Astrocyte (in vitro differentiated cells and primary cell): ENCODE results near the gene ARL6IP4. TPM values are rescaled to one million over a fixed set of nuclear protein-coding genes. Genes with fewer than 3 reads are reported as not detected.
"Not testable (repeated sequence)": the region's sequence is repeated elsewhere in the genome, so short reads cannot be mapped to it uniquely, and the experiment has no call there.

ENCODE experiments used
- DNase-seq: peaks from one replicate; pipeline ENCODE4 v3.0.0-alpha.2; 2010; ENCODE audit warnings: low read depth
- FAIRE-seq: peaks from 2 replicates; lab custom pipeline; 2011; peaks lifted over from hg19 to GRCh38; lab: Jason Lieb, UNC
- H2AFZ ChIP-seq: 2 replicates; pipeline ENCODE4 v1.6.0; 2012; ENCODE audit warnings: low read depth, low read length, inconsistent platforms
- H3K27ac ChIP-seq: 2 replicates; pipeline ENCODE4 v1.5.1; 2011; ENCODE audit warnings: low read depth, low read length, inconsistent platforms
- H3K27me3 ChIP-seq: 2 replicates; pipeline ENCODE4 v1.6.0; 2011; ENCODE audit warnings: low read length, inconsistent platforms; ENCODE audit not compliant: insufficient read depth
- H3K36me3 ChIP-seq: 2 replicates; pipeline ENCODE4 v1.5.1; 2011; ENCODE audit warnings: low read length, inconsistent platforms; ENCODE audit not compliant: insufficient read depth
- H3K4me1 ChIP-seq: 2 replicates; pipeline ENCODE4 v1.5.1; 2011; ENCODE audit warnings: low read length, inconsistent platforms; ENCODE audit not compliant: insufficient read depth
- H3K4me2 ChIP-seq: 2 replicates; pipeline ENCODE4 v1.6.0; 2012; ENCODE audit warnings: low read length, inconsistent platforms
- H3K4me3 ChIP-seq: 2 replicates; pipeline ENCODE4 v1.5.1; 2011; ENCODE audit warnings: low read depth, mild to moderate bottlenecking, low read length, inconsistent platforms; ENCODE audit not compliant: insufficient read depth
- H3K79me2 ChIP-seq: 2 replicates; pipeline ENCODE4 v1.6.0; 2012; ENCODE audit warnings: mild to moderate bottlenecking, low read length, inconsistent platforms; ENCODE audit not compliant: insufficient read depth
- H3K9ac ChIP-seq: 2 replicates; pipeline ENCODE4 v1.6.0; 2012; ENCODE audit warnings: mild to moderate bottlenecking, low read length, inconsistent platforms
- H3K9me3 ChIP-seq: 2 replicates; pipeline ENCODE4 v1.5.1; 2012; ENCODE audit warnings: low read depth, mild to moderate bottlenecking, low read length, inconsistent platforms; ENCODE audit not compliant: insufficient read depth
- H4K20me1 ChIP-seq: 2 replicates; pipeline ENCODE4 v1.6.0; 2012; ENCODE audit warnings: low read length, inconsistent platforms; ENCODE audit not compliant: insufficient read depth
- H3K27ac Mint-ChIP-seq: one replicate; pipeline ENCODE4 v1.8.0; 2021; ENCODE audit warnings: mild to moderate bottlenecking, mixed read lengths; ENCODE audit not compliant: unreplicated experiment
- H3K27me3 Mint-ChIP-seq: one replicate; pipeline ENCODE4 v1.8.0; 2021; ENCODE audit warnings: low read depth, mixed read lengths; ENCODE audit not compliant: unreplicated experiment
- H3K36me3 Mint-ChIP-seq: one replicate; pipeline ENCODE4 v1.8.0; 2021; ENCODE audit warnings: low read depth, mixed read lengths; ENCODE audit not compliant: unreplicated experiment
- H3K4me1 Mint-ChIP-seq: one replicate; pipeline ENCODE4 v1.8.0; 2021; ENCODE audit warnings: low read depth, mixed read lengths; ENCODE audit not compliant: unreplicated experiment
- H3K4me3 Mint-ChIP-seq: one replicate; pipeline ENCODE4 v1.8.0; 2021; ENCODE audit warnings: mild to moderate bottlenecking, moderate library complexity, mixed read lengths; ENCODE audit not compliant: unreplicated experiment
- H3K9me3 Mint-ChIP-seq: one replicate; pipeline ENCODE4 v1.8.0; 2021; ENCODE audit warnings: mild to moderate bottlenecking, mixed read lengths; ENCODE audit not compliant: unreplicated experiment
- EZH2 ChIP-seq: IDR thresholded peaks from 2 replicates; pipeline ENCODE4 v1.6.1; 2012; ENCODE audit warnings: mild to moderate bottlenecking, low read length, inconsistent platforms; ENCODE audit not compliant: insufficient read depth
- total RNA-seq: library from RNA; stranded (reverse); gene quantifications from 2 replicates; pipeline ENCODE4 v1.2.1, GENCODE V29; 2021
- TF ChIP-seq, protein P1 (sequence below): IDR thresholded peaks from 2 replicates; pipeline ENCODE4 v1.5.1; 2011; ENCODE audit warnings: low read depth, mild to moderate bottlenecking, inconsistent platforms, low read length, moderate library complexity; ENCODE audit not compliant: insufficient read depth

ARL6IP4 gene
- total RNA-seq, 1 donor from 2014 or later, result 122 TPM

DNA sequence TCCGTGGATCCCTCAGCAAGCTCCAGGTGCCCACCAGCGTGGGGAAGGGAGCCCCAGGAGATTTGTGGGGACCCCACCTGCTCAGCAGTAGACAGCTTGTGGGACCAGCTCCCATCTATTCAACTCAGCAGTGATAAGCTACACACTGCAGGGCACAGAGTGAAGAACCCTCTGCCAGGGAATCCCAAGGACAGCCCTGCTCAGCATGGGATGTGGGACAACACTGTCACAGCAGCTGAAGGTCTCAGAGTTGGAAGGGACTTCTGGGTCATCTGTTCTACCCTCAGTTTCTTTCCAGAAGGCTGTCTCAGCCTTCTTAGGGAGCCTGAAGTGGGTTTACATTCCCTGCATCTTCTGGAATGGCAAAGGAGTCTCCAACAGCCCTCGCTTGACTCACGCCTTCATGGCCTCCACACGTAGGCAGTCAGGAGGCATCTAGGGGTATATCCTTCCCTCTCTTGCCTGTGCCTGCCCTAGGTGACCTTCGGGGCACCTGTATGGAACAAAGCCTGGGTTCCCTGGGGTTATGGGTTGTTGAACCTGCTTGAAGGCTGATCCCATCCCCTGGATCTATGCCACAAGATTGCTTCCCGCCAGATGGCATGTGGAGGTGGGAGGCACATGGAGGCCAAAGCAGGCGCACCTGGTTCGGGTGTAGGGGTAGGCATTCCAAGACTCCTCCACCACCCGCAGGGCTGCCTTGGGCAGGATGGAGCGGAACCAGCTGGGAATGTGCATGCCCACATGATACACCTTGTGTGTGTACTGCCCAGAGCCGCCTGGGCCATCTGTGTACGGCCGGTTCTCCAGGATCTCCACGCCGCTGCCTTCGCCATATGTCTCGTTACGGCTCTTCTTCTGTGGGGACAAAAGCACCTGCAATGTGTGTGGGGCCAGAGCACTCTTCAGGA lies 33.0 kb downstream of the ARL6IP4 start:
- H3K27me3 ChIP-seq, result no peaks in the 10 kb centered on the region
- no peak overlapping the region for H3K4me3 ChIP-seq
- no peaks in the 10 kb centered on the region for H4K20me1 ChIP-seq
- DNase-seq (no peak), FAIRE-seq (no peak)
- H3K9me3 ChIP-seq, result no peaks in the 10 kb centered on the region
- H3K36me3 ChIP-seq, result no peaks in the 10 kb centered on the region
- TF ChIP-seq, protein P1, sequence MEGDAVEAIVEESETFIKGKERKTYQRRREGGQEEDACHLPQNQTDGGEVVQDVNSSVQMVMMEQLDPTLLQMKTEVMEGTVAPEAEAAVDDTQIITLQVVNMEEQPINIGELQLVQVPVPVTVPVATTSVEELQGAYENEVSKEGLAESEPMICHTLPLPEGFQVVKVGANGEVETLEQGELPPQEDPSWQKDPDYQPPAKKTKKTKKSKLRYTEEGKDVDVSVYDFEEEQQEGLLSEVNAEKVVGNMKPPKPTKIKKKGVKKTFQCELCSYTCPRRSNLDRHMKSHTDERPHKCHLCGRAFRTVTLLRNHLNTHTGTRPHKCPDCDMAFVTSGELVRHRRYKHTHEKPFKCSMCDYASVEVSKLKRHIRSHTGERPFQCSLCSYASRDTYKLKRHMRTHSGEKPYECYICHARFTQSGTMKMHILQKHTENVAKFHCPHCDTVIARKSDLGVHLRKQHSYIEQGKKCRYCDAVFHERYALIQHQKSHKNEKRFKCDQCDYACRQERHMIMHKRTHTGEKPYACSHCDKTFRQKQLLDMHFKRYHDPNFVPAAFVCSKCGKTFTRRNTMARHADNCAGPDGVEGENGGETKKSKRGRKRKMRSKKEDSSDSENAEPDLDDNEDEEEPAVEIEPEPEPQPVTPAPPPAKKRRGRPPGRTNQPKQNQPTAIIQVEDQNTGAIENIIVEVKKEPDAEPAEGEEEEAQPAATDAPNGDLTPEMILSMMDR, result no peak
- TF ChIP-seq EZH2, result no peak
- H3K9ac ChIP-seq, result no peak overlapping the region
- no peak overlapping the region for H3K4me2 ChIP-seq
- H3K9me3 Mint-ChIP-seq, result peaks cover 2% of the 10 kb centered on the region
- no peak overlapping the region for H3K4me3 Mint-ChIP-seq
- no peaks in the 10 kb centered on the region for H3K79me2 ChIP-seq
- H3K36me3 Mint-ChIP-seq, result peaks cover 15% of the 10 kb centered on the region
- no peaks in the 10 kb centered on the region for H3K4me1 ChIP-seq
- no peak overlapping the region for H2AFZ ChIP-seq
- no peaks in the 10 kb centered on the region for H3K27me3 Mint-ChIP-seq
- H3K27ac Mint-ChIP-seq, result no peak overlapping the region
- no peak overlapping the region for H3K27ac ChIP-seq
- no peaks in the 10 kb centered on the region for H3K4me1 Mint-ChIP-seq

DNA sequence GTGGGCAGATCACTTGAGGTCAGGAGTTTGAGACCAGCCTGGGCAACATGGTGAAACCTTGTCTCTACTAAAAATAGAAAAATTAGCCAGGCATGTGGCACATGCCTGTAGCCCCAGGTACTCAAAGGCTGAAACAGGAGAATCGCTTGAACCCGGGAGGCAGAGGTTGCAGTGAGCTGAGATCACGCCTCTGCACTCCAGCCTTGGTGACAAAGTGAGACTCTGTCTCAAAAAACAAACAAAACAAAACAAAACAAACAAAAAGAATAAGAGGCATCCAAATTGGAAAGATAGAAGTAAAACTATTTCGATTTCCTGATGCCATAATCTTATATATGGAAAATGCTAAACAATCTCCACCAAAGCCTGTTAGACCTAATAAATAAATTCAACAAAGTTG lies 34.0 kb downstream of the ARL6IP4 start:
- H3K4me2 ChIP-seq, H3K79me2 ChIP-seq, H3K27me3 ChIP-seq, H3K27ac Mint-ChIP-seq, H3K27me3 Mint-ChIP-seq, H3K27ac ChIP-seq, H3K9me3 ChIP-seq, H3K9me3 Mint-ChIP-seq, H3K36me3 ChIP-seq, FAIRE-seq, H3K4me1 Mint-ChIP-seq, H3K4me3 Mint-ChIP-seq, H4K20me1 ChIP-seq, H3K9ac ChIP-seq, DNase-seq, H3K4me3 ChIP-seq, H3K4me1 ChIP-seq, H2AFZ ChIP-seq: not testable (repeated sequence)
- H3K36me3 Mint-ChIP-seq, result peaks cover 15% of the 10 kb centered on the region

DNA sequence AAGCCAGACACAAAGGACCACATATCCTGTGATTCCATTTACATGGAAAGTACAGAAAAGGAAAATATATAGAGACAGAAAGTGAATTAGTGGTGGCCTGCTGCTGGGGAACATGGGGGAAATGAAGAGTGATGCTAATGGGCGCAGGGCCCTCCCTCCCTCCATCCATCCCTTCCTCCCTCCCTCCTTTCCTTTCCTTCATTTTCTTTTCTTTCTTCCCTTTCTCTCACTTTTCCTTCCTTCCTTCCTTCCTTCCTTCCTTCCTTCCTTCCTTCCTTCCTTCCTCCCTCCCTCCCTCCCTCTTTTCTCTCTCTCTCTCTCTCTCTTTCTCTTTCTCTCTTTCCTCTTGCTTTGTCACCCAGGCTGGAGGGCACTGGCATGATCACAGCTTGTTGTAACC lies 37.3 kb downstream of the ARL6IP4 start:
- TF ChIP-seq, protein P1, result no peak
- no peak for TF ChIP-seq EZH2
- H3K9me3 ChIP-seq, result no peaks in the 10 kb centered on the region
- no peak for DNase-seq
- Mint-ChIP-seq H3K27ac (no peak overlapping the region), H3K4me1 (no peaks in the 10 kb centered on the region), H3K4me3 (no peak overlapping the region), H3K36me3 (peaks cover 6% of the 10 kb centered on the region), H3K27me3 (no peaks in the 10 kb centered on the region), H3K9me3 (peaks cover 2% of the 10 kb centered on the region)
- H3K27me3 ChIP-seq, result peaks cover 3% of the 10 kb centered on the region
- no peaks in the 10 kb centered on the region for H3K4me1 ChIP-seq
- no peak overlapping the region for H2AFZ ChIP-seq
- no peak overlapping the region for H3K4me3 ChIP-seq
- no peak overlapping the region for H3K9ac ChIP-seq
- no peak overlapping the region for H3K4me2 ChIP-seq
- H3K36me3 ChIP-seq, result no peaks in the 10 kb centered on the region
- no peak overlapping the region for H3K27ac ChIP-seq
- peaks cover 11% of the 10 kb centered on the region for H4K20me1 ChIP-seq
- no peaks in the 10 kb centered on the region for H3K79me2 ChIP-seq
- no peak for FAIRE-seq
